PC-3 (cell line): ENCODE data around the gene CERK.

Experiments
- CTCF ChIP-seq: fragments of 300-600 bp; sonication (generic); conservative IDR thresholded peaks from 2 replicates; pipeline ENCODE4 v1.5.1; 2017; ENCODE audit warnings: antibody characterized with exemption, low read depth, mild to moderate bottlenecking, low read length
- EZH2 ChIP-seq: fragments of 300-600 bp; sonication (generic); IDR thresholded peaks from one replicate; pipeline ENCODE4 v1.6.1; 2017; ENCODE audit warnings: antibody characterized with exemption, mild to moderate bottlenecking, low read length; ENCODE audit not compliant: unreplicated experiment
- EZH2phosphoT487 ChIP-seq: fragments of 300-600 bp; sonication (generic); IDR thresholded peaks from 2 replicates; pipeline ENCODE4 v1.6.1; 2018; ENCODE audit warnings: mild to moderate bottlenecking, antibody characterized with exemption, low read length, borderline replicate concordance

GRCh38 chr22:46652847-46653331, 85.2 kb downstream of the CERK start:
- TF ChIP-seq CTCF = no peak
- TF ChIP-seq EZH2phosphoT487 = no peak
- TF ChIP-seq EZH2 = no peak
